Thoracic aorta (tissue), 2 donors: Measurements from ENCODE around the gene FOXI3. TPM values are rescaled to one million over a fixed set of nuclear protein-coding genes. Genes with fewer than 3 reads are reported as not detected.
"Not testable (repeated sequence)": the region's sequence is repeated elsewhere in the genome, so short reads cannot be mapped to it uniquely, and the experiment has no call there.

ENCODE experiments used
- ATAC-seq: fragments of 150-250 bp; one replicate; pipeline ENCODE4 v1.8.0; 2017; ENCODE audit warnings: low read depth; ENCODE audit not compliant: insufficient number of reproducible peaks, low FRiP score
- DNase-seq: peaks from one replicate; pipeline ENCODE4 v3.0.0-alpha.2; 2020; ENCODE audit warnings: low spot score
- H3K27ac ChIP-seq, 2 donors: fragments of 200-600 bp; sonication (generic); 1 replicate in 1 of 2; 2 replicates in 1 of 2; pipeline ENCODE4 v1.5.1; 2016; ENCODE audit warnings: mild to moderate bottlenecking in 2 of 2, moderate library complexity in 2 of 2
- H3K27me3 ChIP-seq: fragments of 200-600 bp; sonication (generic); replicated peaks from 2 replicates; pipeline ENCODE4 v1.6.0; 2016; ENCODE audit warnings: mild to moderate bottlenecking; ENCODE audit not compliant: insufficient read depth
- H3K36me3 ChIP-seq: fragments of 200-600 bp; sonication (generic); one replicate; pipeline ENCODE4 v1.5.1; 2016
- H3K4me1 ChIP-seq, 2 donors: fragments of 200-600 bp; sonication (generic); 1 replicate in 1 of 2; 2 replicates in 1 of 2; pipeline versions ENCODE4 v1.5.1 to v1.6.0; 2016; ENCODE audit warnings: low read depth in 2 of 2, mild to moderate bottlenecking in 1 of 2; ENCODE audit not compliant: control insufficient read depth in 1 of 2
- H3K4me3 ChIP-seq: fragments of 200-600 bp; sonication (generic); 2 replicates; pipeline ENCODE4 v1.5.1; 2016; ENCODE audit warnings: mild to moderate bottlenecking
- H3K9me3 ChIP-seq: fragments of 200-600 bp; sonication (generic); 2 replicates; pipeline ENCODE4 v1.5.1; 2016
- total RNA-seq, 2 donors: library from RNA; depleted of rRNA; stranded (reverse); fragments of >200 nt; gene quantifications; one replicate each; pipeline versions ENCODE4 v1.1.0 to v1.2.3, GENCODE V29; 2016
- TF ChIP-seq, protein P1 (sequence below): fragments of 200-600 bp; sonication (generic); IDR thresholded peaks from one replicate; pipeline ENCODE4 v1.5.1; 2019; ENCODE audit warnings: antibody characterized with exemption

Gene FOXI3
- total RNA-seq, 2 donors from 2014 or later = not detected

DNA sequence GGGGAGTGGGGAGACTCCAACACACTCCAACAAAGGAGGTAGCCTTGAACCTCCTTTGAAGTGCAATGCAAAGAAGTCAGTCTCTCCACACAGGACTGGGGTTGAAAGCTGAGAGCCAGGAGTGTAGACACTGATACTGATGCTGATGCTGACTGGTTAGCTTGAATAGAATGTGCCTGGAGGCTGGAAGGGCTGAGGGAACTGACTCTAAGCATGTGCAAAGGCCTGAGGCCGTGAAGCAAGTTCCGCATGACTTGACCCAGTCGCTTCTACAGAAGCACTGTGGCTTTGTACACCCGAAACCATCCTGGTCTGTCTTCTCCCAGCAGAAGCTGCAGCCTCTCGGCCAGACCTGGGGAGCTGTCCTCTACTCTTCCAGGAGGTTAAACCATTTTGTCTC lies 10.4 kb downstream of the FOXI3 start:
- no peaks in the 10 kb centered on the region for H3K9me3 ChIP-seq
- no peak for ATAC-seq
- no peaks in the 10 kb centered on the region for H3K27me3 ChIP-seq
- H3K27ac ChIP-seq = no peak overlapping the region
- no peaks in the 10 kb centered on the region for H3K4me1 ChIP-seq
- DNase-seq = no peak
- TF ChIP-seq, protein P1, sequence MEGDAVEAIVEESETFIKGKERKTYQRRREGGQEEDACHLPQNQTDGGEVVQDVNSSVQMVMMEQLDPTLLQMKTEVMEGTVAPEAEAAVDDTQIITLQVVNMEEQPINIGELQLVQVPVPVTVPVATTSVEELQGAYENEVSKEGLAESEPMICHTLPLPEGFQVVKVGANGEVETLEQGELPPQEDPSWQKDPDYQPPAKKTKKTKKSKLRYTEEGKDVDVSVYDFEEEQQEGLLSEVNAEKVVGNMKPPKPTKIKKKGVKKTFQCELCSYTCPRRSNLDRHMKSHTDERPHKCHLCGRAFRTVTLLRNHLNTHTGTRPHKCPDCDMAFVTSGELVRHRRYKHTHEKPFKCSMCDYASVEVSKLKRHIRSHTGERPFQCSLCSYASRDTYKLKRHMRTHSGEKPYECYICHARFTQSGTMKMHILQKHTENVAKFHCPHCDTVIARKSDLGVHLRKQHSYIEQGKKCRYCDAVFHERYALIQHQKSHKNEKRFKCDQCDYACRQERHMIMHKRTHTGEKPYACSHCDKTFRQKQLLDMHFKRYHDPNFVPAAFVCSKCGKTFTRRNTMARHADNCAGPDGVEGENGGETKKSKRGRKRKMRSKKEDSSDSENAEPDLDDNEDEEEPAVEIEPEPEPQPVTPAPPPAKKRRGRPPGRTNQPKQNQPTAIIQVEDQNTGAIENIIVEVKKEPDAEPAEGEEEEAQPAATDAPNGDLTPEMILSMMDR = no peak
- no peak overlapping the region for H3K4me3 ChIP-seq
- H3K36me3 ChIP-seq = no peaks in the 10 kb centered on the region

GRCh38 chr2:88437010-88437409 lies 15.5 kb downstream of the FOXI3 start:
- H3K4me1 ChIP-seq = no peaks in the 10 kb centered on the region
- H3K27me3 ChIP-seq = no peaks in the 10 kb centered on the region
- no peak overlapping the region for H3K27ac ChIP-seq
- no peaks in the 10 kb centered on the region for H3K36me3 ChIP-seq
- DNase-seq (no peak), ATAC-seq (no peak)
- TF ChIP-seq, protein P1 = no peak
- no peak overlapping the region for H3K4me3 ChIP-seq
- H3K9me3 ChIP-seq = no peaks in the 10 kb centered on the region

GRCh38 chr2:88429929-88430328 lies 22.6 kb downstream of the FOXI3 start:
- ATAC-seq = no peak
- H3K9me3 ChIP-seq = no peaks in the 10 kb centered on the region
- no peaks in the 10 kb centered on the region for H3K27me3 ChIP-seq
- H3K4me1 ChIP-seq = no peaks in the 10 kb centered on the region
- DNase-seq = no peak
- TF ChIP-seq, protein P1 = no peak
- no peaks in the 10 kb centered on the region for H3K36me3 ChIP-seq
- no peak overlapping the region for H3K27ac ChIP-seq
- H3K4me3 ChIP-seq = no peak overlapping the region

GRCh38 chr2:88423733-88424132 lies 28.8 kb downstream of the FOXI3 start:
- Histone ChIP-seq H3K36me3 (no peaks in the 10 kb centered on the region), H3K9me3 (no peaks in the 10 kb centered on the region), H3K27me3 (no peaks in the 10 kb centered on the region), H3K4me1 (no peaks in the 10 kb centered on the region), H3K4me3 (no peak overlapping the region), H3K27ac (no peak overlapping the region)
- DNase-seq = no peak
- TF ChIP-seq, protein P1 = no peak
- no peak for ATAC-seq

- H3K27ac ChIP-seq, H3K36me3 ChIP-seq, ATAC-seq, H3K4me1 ChIP-seq, H3K9me3 ChIP-seq, H3K4me3 ChIP-seq, DNase-seq, H3K27me3 ChIP-seq: not testable (repeated sequence)
Observed at GRCh38 chr2:88419051-88419450, 33.4 kb downstream of the FOXI3 start.

- TF ChIP-seq, protein P1 = no peak
- no peak overlapping the region for H3K4me3 ChIP-seq
- H3K9me3 ChIP-seq = no peaks in the 10 kb centered on the region
- H3K4me1 ChIP-seq = no peaks in the 10 kb centered on the region
- no peak for ATAC-seq
- no peaks in the 10 kb centered on the region for H3K27me3 ChIP-seq
- H3K36me3 ChIP-seq = no peaks in the 10 kb centered on the region
- H3K27ac ChIP-seq = no peak overlapping the region
- DNase-seq = no peak
Observed at GRCh38 chr2:88416016-88416663, 36.4 kb downstream of the FOXI3 start.

DNA sequence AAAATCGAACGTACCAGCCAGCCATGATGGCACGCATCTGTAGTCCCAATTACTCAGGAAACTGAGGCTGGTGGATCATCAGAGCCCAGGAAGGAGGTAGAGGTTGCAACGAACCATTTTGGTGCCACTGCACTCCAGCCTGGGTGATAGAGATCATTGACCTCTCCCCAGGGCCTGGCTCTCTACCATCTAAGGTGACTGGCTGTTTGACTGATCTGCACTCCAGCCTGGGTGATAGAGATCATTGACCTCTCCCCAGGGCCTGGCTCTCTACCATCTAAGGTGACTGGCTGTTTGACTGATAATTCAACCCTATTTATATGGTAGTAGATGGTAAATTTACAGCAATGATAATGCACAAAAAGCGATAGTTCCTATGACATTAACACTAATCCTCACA lies 43.6 kb downstream of the FOXI3 start:
- H3K9me3 ChIP-seq, ATAC-seq, H3K36me3 ChIP-seq, H3K4me1 ChIP-seq, H3K27me3 ChIP-seq, H3K27ac ChIP-seq, DNase-seq, H3K4me3 ChIP-seq: not testable (repeated sequence)
